Tibial nerve (tissue), 4 donors: ENCODE data around the gene RCAN1.

ENCODE experiments used
- EP300 ChIP-seq, 2 donors: sonication (generic); formaldehyde crosslinking; IDR thresholded peaks; one replicate each; pipeline ENCODE4 v1.6.1; 2017; ENCODE audit warnings: antibody characterized with exemption in 2 of 2, mild to moderate bottlenecking in 1 of 2
- TF ChIP-seq, protein P1 (sequence below), 5 experiments: fragments of 200-600 bp in 3 of 5; fragments of 450-650 bp in 2 of 5; sonication (generic) in 3 of 5; IDR thresholded peaks; one replicate each; pipeline ENCODE4 v1.5.1; 2016 to 2019; ENCODE audit warnings: antibody characterized with exemption in 5 of 5, mild to moderate bottlenecking in 3 of 5, moderate library complexity in 2 of 5

DNA sequence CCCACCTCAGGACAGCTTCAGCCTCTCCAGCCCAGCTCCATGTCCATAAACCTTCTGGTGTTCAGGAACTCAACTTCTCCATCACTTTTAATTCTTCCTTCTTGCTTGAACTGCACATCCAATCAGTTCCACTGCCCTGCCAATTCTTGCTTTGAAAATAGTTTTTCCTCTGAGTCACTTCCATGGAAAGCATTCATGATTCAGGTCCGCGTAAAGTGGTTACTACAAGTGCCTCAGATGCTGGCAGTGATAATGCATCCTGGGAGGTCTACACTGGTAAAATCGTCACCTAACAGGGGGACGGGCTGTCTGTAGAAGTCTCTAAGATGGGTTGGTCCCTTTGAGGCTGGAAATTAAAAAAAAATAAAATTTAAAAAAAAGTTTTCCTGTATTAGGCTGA is 25.9 kb upstream of the RCAN1 start:
- TF ChIP-seq EP300 (IDR thresholded peaks at IDR 0.05): no peak
- TF ChIP-seq, protein P1, sequence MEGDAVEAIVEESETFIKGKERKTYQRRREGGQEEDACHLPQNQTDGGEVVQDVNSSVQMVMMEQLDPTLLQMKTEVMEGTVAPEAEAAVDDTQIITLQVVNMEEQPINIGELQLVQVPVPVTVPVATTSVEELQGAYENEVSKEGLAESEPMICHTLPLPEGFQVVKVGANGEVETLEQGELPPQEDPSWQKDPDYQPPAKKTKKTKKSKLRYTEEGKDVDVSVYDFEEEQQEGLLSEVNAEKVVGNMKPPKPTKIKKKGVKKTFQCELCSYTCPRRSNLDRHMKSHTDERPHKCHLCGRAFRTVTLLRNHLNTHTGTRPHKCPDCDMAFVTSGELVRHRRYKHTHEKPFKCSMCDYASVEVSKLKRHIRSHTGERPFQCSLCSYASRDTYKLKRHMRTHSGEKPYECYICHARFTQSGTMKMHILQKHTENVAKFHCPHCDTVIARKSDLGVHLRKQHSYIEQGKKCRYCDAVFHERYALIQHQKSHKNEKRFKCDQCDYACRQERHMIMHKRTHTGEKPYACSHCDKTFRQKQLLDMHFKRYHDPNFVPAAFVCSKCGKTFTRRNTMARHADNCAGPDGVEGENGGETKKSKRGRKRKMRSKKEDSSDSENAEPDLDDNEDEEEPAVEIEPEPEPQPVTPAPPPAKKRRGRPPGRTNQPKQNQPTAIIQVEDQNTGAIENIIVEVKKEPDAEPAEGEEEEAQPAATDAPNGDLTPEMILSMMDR (IDR thresholded peaks at IDR 0.05): no peak
